CD4-positive, alpha-beta T cell treated with Interleukin-17A for 1 hour (primary cell): Measurements from ENCODE around the gene GPA33.
A peak's percentile ranks its signal among the peaks of the same experiment; 100 is the strongest.

Experiments used
- DNase-seq: peaks from one replicate; pipeline ENCODE4 v3.0.0-alpha.2; 2020

The GPA33 gene

GRCh38 chr1:167090314-167090942, at the start of gene GPA33:
Gene GPA33 (minus strand): TSS chr1:167090377. CDS start chr1:167090287, 90 bp downstream.
- peak; percentile 62 for DNase-seq

- no peak for DNase-seq
These were observed 48.5 kb upstream of the GPA33 start for GRCh38 chr1:167138703-167139102.

- DNase-seq = no peak
These were observed 47.8 kb upstream of the GPA33 start for GRCh38 chr1:167137793-167138510.

GRCh38 chr1:167137332-167137781, 47.2 kb upstream of the GPA33 start:
- DNase-seq = no peak

- DNase-seq = no peak
These were observed 46.6 kb upstream of the GPA33 start for GRCh38 chr1:167136806-167137205.

GRCh38 chr1:167136191-167136614, 46.0 kb upstream of the GPA33 start:
- DNase-seq = no peak

- DNase-seq = no peak
These were observed 45.2 kb upstream of the GPA33 start for GRCh38 chr1:167135281-167135840.

GRCh38 chr1:167132301-167133010, 42.3 kb upstream of the GPA33 start:
- no peak for DNase-seq

GRCh38 chr1:167130829-167131510, 40.8 kb upstream of the GPA33 start:
- no peak for DNase-seq

- peak; percentile 11 for DNase-seq
These were observed 38.4 kb upstream of the GPA33 start for GRCh38 chr1:167128261-167129227.

GRCh38 chr1:167127661-167128060, 37.5 kb upstream of the GPA33 start:
- DNase-seq = no peak

- no peak for DNase-seq
These were observed 37.1 kb upstream of the GPA33 start for GRCh38 chr1:167127236-167127635.

- DNase-seq = no peak
These were observed 36.6 kb upstream of the GPA33 start for GRCh38 chr1:167126811-167127210.

GRCh38 chr1:167126317-167126716, 36.1 kb upstream of the GPA33 start:
- no peak for DNase-seq

- no peak for DNase-seq
These were observed 32.4 kb upstream of the GPA33 start for GRCh38 chr1:167122568-167122967.

GRCh38 chr1:167122121-167122480, 31.9 kb upstream of the GPA33 start:
- DNase-seq = no peak

- peak; percentile 27 for DNase-seq
These were observed 31.4 kb upstream of the GPA33 start for GRCh38 chr1:167121375-167122120.

- peak; percentile 25 for DNase-seq
These were observed 30.7 kb upstream of the GPA33 start for GRCh38 chr1:167120899-167121298.

GRCh38 chr1:167119696-167120095, 29.5 kb upstream of the GPA33 start:
- no peak for DNase-seq

- DNase-seq = no peak
These were observed 28.0 kb upstream of the GPA33 start for GRCh38 chr1:167118188-167118587.

- DNase-seq = no peak
These were observed 27.0 kb upstream of the GPA33 start for GRCh38 chr1:167117225-167117624.
